ENCODE results near the gene CPNE8.

CPNE8 gene

DNA sequence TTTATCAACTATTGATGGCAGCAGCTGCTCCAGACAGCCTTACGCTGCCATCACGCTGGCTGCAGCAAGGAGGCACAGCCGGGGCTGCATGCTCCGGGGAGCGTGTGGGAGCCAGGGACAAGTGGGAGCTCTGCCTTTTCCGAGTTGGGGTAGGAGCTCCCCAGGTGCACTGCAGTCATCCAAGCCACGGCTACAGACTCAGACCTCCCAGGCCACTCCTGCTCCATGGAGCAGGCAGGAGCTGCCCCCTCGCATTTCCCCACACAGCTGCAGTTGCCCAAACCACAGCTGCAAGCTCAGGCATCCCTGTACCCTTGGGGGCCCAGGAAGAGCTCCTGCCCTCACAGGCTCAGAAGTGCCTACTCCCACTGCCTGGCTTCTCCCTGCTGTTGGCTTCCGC lies 184.7 kb downstream of the CPNE8 start:
- no peak for DNase-seq

DNA sequence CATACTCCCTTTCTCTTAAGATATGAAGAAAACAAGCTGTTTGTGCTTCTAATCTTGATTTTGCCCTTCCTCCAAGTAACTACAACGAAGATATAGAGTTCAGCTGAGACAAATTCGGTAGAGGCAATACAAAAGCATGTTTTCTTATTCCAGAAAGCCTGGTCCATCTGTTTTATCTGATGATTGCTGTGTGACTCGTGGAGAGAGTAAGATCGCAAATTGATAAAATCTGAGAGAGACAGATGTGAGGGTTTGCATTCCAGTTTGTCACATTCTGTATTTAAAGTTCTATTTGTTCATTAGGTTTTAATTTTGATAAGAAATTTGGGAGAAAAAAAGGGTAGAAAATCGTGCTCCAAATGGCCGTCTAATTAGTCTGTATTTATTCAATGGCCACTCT lies 192.1 kb downstream of the CPNE8 start:
- DNase-seq: no peak

DNA sequence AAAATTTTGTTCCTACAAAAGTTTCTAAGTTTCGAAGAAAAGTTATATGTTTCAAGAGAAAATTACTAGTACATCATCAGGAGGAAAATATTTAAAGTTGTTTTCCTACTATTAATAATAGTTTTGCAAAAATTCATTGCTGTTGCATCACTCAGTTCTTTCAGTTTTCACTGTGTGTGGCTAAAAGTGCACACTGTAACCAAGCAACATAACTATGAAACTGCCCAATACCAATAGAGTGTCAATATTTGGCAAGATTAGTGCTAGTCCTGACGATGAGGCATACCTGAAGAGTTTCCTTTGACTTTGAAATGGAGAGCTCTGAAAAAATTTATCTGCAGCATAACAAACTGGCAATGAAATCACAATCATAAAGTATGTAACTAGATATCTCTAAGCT lies 194.3 kb downstream of the CPNE8 start:
- DNase-seq: no peak

DNA sequence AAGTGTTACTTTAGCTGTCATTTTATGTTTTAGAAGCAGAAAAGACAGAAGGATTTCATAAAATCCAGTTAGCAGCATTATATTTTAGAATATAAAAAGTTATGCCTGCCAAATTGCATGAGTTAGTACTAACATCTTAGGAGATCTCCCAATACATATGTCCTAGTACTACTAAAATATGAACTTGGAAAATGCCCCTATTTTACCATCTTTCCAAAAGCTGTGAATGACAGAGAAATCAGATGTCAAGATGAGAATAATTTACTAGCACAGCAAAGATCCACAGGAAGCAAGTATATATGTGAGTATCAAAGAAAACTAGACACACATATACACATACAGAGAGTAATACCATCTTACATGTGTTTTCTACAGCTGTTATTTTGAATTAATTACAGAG lies 196.9 kb downstream of the CPNE8 start:
- DNase-seq: no peak

DNA sequence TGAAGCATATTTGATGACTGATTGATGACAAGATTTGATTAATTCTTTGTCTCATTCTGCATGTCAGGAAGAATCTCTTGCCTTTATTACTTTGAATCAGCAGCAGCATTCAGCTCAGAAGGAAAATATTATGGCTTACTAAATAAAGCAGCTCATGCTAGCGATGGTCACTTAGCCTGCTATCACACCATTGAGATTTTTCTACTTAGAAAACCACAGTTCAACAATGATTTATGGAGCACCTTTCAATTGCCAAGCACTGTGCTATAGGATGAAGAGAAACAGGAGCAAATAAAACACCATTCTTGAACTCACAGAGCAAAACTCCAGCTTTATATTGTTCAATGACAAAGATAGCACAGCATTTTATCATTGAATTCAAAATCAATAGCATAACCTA lies 197.7 kb downstream of the CPNE8 start:
- DNase-seq: no peak

DNA sequence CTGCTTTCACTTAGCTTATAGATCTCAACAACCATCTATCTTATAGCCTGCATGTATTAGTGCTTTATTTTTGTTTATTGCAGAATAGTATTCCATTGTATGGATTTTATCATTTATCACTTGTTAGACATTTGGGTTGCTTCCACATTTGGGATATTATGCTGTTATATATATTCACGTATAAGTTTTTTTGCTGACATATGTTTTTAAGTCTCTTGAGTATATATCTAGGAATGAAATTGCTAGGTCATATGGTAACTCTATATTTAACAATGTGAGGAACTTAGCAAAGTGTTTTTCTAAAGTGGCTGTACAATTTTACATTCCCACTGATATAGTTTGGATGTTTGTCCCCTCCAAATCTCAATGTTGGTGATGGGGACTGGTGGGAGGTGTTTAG lies 208.1 kb downstream of the CPNE8 start:
- DNase-seq: no peak

DNA sequence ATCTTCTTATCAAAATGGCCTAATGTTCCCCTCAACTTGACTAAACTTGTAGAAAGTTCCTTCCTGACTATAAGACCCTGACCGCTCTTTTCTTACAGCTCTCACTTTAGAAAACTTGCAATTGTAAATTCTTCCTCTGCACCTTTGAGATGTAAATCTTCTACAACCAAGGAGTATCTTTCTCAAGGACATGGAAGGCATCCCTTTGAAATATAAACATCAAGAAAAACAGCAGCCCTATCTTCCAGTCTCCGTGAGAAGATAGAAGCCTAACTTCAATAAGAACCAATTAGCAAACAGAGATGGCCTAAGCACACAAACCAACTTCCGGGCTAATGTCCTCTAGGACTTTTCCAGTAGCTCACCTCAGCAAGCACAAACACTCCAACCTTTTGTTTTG lies 210.3 kb downstream of the CPNE8 start:
- no peak for DNase-seq

DNA sequence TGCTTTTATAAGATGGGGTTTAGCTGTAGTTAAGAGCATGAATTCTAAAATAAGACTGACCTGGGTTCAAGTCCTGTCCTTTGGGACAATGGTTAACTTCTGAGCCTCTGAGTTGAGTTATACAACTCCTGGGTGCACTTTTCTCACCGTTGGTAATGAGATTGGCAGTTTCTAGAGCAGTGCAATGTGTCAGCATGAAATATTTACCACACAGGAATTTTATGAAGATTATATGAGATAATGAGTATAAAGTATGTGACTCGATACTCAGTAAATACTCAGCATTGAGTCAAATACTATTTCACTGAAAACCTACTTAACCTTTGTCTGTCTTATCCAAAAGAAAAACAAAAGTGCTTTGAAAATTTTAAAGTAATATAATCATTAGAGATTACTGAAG lies 214.2 kb downstream of the CPNE8 start:
- no peak for DNase-seq

DNA sequence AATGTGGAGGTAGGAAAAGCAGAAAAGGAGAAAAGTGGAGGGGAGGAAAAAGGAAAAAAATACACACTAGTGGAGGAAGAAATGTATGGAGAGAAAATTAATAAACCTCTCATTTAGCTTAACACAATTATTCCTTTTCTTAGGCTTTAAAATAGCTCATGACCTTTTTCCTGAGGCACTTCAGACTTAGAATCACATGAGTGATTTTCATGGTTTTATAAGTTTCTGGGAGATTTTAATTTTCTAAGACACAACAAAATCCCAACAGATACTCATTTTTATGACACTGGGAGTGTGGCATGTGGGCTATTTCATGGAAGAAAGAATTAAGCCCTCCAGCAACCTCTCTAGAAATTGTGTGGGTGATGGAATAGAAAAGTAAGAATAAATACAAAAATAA lies 214.7 kb downstream of the CPNE8 start:
- DNase-seq: no peak

DNA sequence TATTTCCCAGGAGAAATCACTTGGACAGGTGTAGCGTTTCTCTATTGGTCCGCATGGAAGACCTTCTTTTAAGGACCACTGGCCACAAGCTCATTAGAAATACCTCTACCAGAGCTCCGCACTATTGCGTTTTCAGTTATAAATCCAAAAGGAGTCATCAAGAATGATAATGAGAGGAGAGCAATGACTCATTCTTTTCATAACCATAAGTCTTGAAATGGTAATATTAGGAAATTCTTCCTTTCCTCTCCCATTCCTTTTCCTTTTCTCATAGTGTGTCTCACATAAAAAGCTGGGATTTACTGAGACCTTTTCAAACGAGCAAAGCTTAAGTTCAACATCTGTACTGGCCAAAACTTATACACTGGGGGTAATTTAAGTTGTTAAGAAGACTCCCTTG lies 215.7 kb downstream of the CPNE8 start:
- DNase-seq: no peak

DNA sequence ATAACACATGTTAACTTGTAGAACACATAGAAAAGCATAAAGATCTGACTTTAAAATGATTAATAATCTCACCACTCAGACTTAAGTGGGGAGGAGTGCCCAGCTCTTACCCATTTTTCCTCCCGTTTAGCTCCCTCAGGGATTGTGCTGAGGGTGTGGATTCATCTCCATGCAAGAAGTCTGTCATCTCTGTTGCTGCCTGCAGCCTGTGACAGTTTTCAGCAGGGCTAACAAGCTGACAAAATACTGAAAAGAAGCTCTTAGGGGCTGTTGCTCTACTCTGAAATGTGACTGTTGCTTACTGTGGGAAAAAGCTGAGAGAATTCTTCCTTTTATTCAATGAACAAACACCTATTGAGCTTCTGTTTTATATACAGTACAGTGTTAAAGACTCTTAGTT lies 216.2 kb downstream of the CPNE8 start:
- no peak for DNase-seq

DNA sequence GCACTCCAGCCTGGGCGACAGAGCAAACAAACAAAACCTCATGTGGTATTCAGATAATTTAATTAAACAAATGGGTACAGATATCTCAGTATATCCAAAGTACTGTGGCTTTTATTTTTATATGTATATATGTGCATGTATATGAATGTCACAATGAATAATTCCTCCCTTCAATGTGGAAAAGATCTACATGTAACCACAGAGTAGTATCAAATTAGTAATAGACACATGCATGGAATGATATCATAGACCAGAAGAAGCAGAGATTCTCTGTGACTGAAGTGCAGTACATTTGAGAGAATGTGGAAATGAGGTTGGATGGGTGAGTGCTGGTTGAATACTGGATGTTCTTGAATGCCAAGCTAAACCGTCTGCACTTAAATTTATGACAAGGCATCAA lies 222.9 kb downstream of the CPNE8 start:
- no peak for DNase-seq

DNA sequence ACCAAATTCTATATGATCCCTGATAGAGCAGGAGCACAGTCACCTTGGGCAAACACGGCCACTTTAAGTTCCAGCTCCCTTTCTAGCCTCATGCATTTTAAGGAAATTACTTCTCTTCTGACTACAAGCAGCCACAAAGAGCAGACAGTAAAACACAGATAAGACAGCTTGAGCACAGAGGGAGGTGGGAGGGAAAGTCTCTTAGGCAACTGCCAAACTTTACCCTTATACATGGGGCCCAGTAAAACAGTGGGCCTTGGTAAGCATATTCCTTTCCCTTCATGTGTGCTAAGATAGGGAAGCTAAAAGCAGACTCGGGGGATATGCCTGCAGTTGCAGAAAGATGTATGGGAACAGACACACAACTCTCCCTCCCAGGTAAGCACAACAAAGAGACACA lies 235.9 kb downstream of the CPNE8 start:
- no peak for DNase-seq

DNA sequence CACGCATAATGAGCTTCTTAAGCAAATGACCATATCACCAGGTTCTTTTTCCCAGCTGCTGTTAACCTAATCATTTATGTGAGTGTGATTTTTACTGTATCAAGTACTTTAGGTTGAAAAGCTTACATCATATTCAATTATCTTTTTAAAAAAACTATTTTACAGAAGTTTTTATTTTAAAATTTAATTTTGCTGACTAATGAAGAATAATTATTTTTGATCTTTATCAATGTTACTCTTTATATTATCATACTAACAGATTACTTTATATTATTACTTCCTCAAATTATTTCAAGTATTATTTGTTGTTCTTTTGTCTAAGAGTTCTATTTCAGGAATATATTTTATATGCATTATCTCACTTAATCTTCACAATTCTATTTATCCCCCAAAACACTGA lies 236.3 kb downstream of the CPNE8 start:
- DNase-seq: no peak

DNA sequence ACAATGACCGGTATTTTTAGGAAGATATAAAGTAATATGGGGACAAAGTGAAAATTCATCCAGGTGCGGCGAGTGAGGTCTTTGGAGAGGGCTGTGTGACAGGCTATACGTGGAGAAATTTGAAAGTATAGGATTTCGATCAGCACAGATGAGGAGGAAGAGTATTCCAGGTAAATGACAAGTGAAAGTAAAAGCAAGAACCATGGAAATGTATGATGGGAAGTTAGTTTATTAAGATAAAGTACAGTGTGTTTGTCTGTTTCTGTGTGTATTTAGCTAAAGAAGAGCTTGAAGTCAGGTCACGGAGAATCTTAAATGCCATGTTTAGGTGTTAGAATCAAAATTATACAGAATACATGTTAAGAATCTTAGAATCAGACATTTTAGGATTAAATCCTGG lies 239.0 kb downstream of the CPNE8 start:
- no peak for DNase-seq

DNA sequence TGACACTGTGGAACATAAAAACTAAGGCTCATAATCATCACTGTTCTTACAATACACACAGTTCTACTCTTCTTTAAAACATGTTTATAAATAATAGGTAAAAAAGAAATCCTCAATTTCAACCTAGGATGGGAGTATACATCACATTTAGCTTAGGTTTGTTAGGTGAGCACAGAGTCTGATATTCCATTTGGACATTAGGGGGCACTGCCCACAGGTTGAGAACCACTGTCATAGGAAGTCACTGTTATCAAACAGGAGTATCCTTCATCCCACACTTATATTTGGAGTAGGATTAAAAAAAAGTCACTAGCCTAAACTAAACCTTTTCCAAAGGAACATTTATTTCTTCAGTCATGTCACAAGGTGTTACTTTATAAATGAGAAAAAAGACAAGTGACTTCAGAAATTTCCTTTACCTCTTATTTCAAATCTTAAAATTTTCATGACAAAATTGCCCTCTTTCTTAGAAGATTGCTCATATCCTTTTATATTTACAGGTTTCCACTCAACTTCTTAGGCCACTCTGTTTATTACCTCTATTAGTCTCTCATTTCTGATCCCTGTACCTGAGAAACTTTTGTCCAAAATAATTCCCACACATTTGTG lies 240.6 kb downstream of the CPNE8 start:
- no peak for DNase-seq

DNA sequence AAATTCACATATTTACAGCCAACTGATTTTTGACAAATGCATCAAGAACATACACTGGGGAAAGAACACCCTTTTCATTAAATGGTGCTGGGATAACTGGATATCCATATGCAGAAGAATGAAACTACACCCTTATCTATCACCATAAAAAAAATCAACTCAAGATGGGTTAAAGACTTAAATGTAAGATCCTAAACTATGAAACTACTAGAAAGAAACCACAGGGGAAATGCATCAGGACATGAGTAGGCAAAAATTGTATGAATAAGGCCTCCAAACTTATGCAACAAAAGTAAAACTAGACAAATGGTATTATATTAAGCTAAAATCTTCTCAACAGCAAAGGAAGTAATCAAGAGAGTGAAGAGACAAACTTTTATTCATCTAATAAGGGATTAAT lies 242.6 kb downstream of the CPNE8 start:
- peak; percentile 7 to 24 for DNase-seq

DNA sequence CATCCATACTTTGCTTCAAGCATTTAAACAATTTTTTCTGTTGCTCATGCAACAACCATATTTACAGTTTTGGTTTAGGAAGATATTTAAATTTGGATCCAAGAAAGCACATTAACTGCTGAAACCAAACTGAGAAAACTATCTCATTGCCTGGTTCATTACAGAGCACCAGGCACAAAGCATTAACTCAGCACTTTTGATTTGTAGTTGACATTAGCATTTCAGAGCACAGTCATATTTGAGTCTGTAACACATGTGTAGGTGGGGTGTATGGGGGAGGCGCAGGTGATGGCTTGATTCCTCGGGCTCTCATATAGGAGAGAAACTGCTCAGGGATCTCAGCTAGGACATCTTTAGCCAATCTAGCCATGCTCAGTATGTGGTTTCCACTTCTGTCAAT lies 251.7 kb downstream of the CPNE8 start:
- DNase-seq: no peak

DNA sequence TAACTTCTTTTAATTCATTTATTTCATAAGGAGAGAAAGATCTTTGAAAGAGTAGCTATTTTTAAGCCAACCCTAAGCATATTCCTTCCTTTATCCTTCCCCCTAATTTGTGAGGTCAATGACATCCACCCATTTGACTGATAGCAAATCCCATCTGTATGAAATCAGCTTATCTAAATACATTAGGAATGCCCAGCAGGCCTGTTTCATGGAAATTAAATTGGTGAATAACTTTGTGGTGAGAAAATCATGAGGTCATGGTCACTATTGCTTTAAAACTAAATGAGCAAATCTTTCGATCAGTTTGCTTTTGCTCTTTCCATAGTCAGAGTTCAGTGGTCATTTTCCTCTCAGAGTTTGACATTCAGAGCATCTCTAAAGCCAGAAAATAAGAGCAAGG lies 256.6 kb downstream of the CPNE8 start:
- no peak for DNase-seq

DNA sequence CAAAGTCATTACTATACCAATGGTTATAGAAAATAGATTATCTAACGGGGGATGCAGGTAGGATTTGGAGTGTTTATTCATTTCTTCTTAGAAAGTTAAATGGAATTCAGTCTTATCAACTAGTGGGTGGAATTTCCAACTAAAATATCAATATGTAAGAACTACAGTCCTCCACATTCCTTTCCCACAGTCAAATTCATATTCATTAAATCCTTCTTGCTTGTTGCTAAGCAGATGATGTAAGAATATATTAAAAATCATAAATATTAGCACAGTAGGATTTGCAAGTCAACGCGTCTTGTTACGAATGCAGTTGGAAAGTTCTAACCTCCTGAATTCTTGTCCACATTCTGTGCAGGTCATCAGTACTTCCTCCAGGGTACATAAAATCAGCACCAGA lies 259.2 kb downstream of the CPNE8 start:
- no peak for DNase-seq

DNA sequence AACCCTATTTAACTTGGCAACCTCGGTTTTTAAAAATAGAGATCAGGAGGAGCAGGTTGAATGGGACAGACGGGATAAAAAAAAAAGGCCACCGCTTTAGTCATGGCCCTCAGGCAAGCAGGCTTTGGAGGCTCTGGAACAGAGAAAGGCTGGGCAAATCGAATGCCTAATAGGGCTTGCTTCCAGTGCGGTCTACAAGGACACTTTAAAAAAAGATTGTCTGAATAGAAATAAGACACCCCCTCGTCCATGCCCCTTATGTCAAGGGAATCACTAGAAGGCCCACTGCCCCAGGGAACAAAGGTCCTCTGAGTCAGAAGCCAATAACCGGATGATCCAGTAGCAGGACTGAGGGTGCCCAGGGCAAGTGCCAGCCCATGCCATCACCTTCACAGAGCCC lies 265.8 kb downstream of the CPNE8 start:
- DNase-seq: no peak

DNA sequence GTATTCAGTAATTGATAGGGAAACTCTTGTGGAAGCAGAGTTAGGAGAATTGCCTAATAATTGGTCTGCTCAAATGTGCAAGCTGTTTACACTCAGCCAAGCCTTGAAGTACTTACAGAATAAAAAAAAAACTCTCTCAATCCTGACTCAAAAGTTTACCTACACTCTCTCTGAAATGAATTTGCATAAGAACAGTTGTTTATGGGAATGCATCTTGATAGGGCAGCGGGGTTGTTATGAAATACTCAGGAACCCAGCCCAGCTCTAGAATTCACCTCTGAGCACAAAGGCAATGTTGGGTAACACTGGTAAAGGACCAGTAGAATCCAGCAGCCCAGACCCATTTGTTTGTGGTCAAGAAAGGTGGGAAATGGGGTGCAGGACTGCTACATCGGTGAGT lies 267.0 kb downstream of the CPNE8 start:
- no peak for DNase-seq

DNA sequence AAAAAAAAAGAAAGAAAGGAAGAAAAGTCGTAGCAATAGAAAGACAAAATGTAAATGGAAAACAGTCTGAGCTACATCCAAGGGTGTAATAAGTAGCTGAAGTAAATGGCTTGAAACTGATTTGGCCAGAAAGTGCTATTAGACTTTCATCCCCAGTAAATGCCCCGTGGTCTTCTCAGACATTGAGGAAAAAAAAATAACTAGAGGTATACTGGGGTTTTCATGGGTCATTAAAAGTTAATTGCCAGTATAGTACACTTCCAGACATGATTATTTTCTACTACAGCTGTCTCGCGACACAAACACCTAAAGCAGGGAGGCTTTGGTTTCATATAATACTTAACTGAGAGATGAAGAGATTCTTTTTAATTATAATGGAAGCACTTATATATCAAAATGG lies 271.9 kb downstream of the CPNE8 start:
- no peak for DNase-seq

DNA sequence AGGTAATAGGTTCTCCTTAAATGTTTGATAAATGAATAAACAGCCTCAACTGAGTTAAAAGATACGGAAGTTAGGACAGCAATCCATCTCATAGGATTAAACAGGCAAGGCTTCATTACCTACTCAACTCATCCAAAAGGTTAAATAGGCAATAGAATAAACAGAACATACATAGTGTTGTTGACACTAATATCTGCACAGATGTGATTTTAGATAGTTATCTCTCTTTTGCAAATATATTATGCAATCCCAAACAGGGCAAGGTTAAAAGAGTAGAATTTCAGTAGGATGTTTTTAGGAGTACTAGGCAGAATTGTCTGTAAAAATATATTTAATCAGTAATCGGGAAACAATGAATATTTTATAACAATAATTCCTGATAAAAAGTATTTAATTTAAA lies 276.3 kb downstream of the CPNE8 start:
- no peak for DNase-seq

DNA sequence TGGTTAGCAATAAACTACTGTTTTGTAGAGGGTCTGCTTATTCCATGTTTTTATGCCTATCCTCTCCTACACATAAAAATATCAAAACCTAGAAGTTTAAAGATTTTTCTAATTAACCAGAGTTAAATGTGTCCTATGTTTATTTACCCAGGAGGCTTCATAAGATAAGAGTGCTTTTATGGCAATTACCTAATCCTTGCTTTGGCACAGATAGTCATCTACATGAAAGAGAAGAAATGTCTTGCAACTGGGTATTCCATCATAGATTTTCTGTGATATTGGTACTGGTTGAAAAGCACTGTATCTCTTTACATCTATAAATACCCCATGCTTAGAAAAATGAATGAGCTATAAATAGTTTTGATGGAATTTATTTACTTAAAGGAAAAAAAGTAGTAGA lies 277.1 kb downstream of the CPNE8 start:
- DNase-seq: no peak

DNA sequence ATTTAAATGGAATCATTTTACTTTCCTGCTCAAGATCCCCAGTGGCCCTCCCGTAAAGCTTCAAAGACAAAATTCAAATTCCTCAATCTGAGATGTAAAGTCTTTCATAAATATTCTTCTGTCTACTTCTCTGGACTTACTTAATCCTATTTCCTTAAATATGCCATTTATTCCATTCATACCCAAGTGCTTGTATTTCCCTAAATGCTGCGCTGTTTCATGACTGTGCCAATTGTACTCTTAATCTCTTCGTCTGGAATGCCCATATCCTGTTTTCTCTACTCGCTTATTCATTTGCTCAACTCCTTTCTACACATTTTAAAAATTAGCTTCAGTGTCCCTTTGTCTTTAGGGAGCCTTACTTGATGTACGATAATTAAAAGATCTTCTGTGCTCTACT lies 280.1 kb downstream of the CPNE8 start:
- DNase-seq: no peak

Data from inflammatory macrophage treated with lipopolysaccharide for 1 hour (primary cell).